Left ventricle myocardium inferior (tissue), 1 donor: ENCODE data around the gene SPTBN5. TPM values are rescaled to one million over a fixed set of nuclear protein-coding genes. Genes with fewer than 3 reads are reported as not detected.

Source experiments
- DNase-seq: peaks from one replicate; pipeline ENCODE4 v3.0.0-alpha.2; 2020
- H3K27ac ChIP-seq: fragments of 200-600 bp; replicated peaks from 2 replicates; pipeline ENCODE4 v1.8.0; 2021
- H3K27me3 ChIP-seq: fragments of 200-600 bp; 2 replicates; pipeline ENCODE4 v1.8.0; 2021; ENCODE audit warnings: low read depth
- H3K36me3 ChIP-seq: fragments of 200-600 bp; 2 replicates; pipeline ENCODE4 v1.8.0; 2021
- H3K4me1 ChIP-seq: fragments of 200-600 bp; 2 replicates; pipeline ENCODE4 v1.8.0; 2021
- H3K4me3 ChIP-seq: fragments of 200-600 bp; 2 replicates; pipeline ENCODE4 v1.8.0; 2021; ENCODE audit warnings: mild to moderate bottlenecking, moderate library complexity
- H3K9me3 ChIP-seq: fragments of 200-600 bp; replicated peaks from 2 replicates; pipeline ENCODE4 v1.8.0; 2021
- intact Hi-C: fragments of 100-400 bp; cut with micrococcal nuclease; formaldehyde crosslinking; loops from one replicate; pipeline ENCODE4 v1.11.0; 2022
- total RNA-seq: library from RNA; stranded (reverse); fragmentation: NEBNext Ultra II Directional; extraction: Animal tissue kit (Norgen Biotek cat#: 25700); gene quantifications from one replicate; pipeline ENCODE4 v1.2.1, GENCODE V29; 2021
- TF ChIP-seq, protein P1 (sequence below): fragments of 200-600 bp; IDR thresholded peaks from 2 replicates; pipeline ENCODE4 v1.8.0; 2021; ENCODE audit warnings: antibody characterized with exemption, mild to moderate bottlenecking, borderline replicate concordance
- donor health status: DM: no; HTN: yes; CAD: no; lungs with severe emphysema.

SPTBN5 gene
- total RNA-seq, 1 donor from 2014 or later: 2.7 TPM

DNA sequence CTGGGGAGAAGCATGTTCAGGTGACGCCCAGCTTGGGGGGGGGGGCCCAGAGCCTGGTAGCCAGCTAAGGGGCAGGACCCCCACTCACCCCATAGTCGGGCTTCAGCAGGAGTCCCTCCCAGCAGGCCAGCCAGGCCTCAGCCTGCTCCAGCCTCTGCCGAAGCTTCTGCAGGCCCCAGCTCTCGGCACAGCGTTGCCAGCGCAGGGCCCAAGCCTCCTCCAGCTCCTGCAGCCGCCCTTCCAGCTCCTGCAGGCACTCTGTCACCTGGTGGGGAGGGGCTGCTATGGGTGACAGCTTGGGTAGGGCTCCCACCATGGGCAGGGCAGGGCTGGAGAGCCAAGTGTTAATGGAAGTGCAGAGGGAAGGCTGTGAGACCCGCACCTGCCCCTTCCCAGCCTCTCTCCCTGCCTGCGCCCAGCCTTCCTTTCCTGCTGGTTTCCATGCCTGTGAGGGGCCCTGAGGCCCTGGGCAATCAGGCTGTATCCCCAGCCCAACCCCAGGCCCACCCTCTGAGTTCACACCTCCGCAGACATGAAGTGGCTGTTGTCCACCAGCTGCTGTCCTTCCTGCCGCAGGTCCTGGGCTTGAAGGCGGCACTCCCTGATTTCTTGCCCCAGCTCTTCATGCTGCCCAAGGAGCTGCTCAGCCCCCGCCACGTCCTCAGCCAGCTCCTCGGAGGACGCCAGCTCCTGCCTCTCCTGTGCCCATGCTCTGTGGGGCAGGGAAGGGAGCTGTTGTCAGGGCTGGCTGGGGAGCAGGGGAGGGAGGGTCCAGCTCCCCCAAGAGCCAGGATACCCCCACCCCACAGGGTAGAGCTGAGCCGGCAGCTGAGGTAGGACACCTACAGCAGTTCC, 40.9 kb downstream of the SPTBN5 start:
- intact Hi-C loops: no loop called here
- no peaks in the 10 kb centered on the region for H3K9me3 ChIP-seq
- DNase-seq: no peak
- no peak overlapping the region for H3K4me3 ChIP-seq
- H3K27me3 ChIP-seq: peaks cover 13% of the 10 kb centered on the region
- TF ChIP-seq, protein P1, sequence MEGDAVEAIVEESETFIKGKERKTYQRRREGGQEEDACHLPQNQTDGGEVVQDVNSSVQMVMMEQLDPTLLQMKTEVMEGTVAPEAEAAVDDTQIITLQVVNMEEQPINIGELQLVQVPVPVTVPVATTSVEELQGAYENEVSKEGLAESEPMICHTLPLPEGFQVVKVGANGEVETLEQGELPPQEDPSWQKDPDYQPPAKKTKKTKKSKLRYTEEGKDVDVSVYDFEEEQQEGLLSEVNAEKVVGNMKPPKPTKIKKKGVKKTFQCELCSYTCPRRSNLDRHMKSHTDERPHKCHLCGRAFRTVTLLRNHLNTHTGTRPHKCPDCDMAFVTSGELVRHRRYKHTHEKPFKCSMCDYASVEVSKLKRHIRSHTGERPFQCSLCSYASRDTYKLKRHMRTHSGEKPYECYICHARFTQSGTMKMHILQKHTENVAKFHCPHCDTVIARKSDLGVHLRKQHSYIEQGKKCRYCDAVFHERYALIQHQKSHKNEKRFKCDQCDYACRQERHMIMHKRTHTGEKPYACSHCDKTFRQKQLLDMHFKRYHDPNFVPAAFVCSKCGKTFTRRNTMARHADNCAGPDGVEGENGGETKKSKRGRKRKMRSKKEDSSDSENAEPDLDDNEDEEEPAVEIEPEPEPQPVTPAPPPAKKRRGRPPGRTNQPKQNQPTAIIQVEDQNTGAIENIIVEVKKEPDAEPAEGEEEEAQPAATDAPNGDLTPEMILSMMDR: no peak
- H3K27ac ChIP-seq: no peak overlapping the region
- peaks cover 9% of the 10 kb centered on the region for H3K36me3 ChIP-seq
- no peaks in the 10 kb centered on the region for H3K4me1 ChIP-seq

DNA sequence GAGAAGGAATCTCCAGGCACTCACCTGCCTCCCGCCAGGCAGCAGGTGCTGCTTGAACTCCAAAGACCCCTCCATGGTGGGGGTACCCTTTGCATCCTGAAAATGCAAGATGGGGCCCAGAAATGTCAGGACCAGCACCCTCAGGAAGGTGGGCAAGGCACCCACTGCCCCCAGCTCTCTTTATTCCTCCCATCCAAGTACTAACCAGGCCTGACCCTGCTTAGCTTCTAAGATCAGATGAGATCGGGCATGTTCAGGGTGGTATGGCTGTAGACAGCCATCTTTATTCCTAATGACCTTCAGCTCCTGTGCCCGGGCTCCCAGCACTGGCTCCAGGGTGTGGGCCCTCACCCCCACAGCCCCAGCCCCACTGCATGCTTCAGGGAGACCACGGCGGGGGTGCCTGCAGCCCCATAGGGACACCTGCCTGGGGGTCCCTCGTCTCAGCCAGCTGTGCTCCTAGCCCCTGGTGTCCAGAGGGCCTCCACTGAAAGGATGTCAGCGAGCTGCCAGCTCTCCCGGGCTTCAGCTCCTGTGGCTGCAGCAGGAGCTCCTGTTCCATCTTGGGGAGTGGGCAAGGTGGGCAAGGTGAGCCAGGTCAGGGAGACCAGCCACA, 42.0 kb downstream of the SPTBN5 start:
- Histone ChIP-seq H3K4me3 (no peak overlapping the region), H3K27ac (no peak overlapping the region), H3K27me3 (peaks cover 13% of the 10 kb centered on the region), H3K4me1 (no peaks in the 10 kb centered on the region), H3K9me3 (no peaks in the 10 kb centered on the region), H3K36me3 (peaks cover 20% of the 10 kb centered on the region)
- no peak for DNase-seq
- intact Hi-C loops: no loop called here
- TF ChIP-seq, protein P1: no peak

DNA sequence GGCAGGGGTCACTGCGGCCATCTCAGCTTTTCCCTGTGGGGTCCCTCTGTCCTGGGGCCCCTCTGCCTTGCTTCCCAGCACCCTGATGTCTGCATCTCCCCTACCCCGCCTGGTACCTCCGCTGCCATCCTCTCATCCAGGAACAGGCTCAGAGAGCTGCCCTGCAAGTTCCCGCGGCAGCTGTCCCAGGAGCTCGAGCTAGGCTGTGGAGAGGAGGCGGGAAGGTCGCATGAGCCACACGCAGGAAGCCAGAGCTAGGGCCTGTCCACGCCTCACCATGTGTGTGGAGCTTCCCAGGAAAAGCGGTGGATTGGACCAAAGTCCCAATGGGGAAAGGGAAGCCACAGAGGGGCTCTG, 42.7 kb downstream of the SPTBN5 start:
- Histone ChIP-seq H3K36me3 (peaks cover 28% of the 10 kb centered on the region), H3K4me3 (no peak overlapping the region), H3K27ac (no peak overlapping the region), H3K27me3 (peaks cover 13% of the 10 kb centered on the region), H3K4me1 (no peaks in the 10 kb centered on the region), H3K9me3 (no peaks in the 10 kb centered on the region)
- intact Hi-C loops: no loop called here
- TF ChIP-seq, protein P1: no peak
- DNase-seq: no peak

DNA sequence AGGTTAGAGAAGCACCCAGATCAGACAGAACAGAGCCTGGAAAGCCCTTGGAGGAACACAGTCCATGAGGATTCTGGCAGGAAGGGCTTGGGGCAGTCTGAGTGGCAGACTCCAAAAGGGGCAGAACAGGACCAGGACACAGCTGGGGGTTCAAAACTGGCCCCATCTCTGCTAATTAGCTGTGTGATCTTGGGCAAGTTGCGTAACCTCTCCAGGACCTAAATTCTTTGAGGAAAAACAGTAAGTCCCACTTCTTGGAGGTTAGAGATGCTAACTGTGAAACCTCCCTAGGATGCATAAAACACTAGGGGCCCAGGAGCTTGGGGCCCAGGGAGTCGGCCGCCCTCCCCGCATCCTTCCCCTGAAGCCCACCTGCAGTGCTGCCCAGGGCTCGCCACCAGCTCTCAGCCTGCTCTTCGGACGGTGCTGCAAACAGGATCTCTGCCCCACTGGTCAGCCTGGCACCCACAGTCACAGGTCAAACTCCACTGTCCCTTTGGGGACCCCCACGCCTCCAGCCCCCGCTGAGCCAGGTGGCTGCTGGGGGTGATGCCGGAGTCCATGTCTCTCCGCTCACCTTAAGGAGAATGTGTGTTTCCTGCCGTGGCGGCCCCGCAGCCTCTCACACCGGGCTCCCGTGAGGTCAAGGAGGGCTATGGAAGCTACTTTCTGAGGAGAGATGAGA, 43.2 kb downstream of the SPTBN5 start:
- Histone ChIP-seq H3K9me3 (no peaks in the 10 kb centered on the region), H3K27me3 (peaks cover 13% of the 10 kb centered on the region), H3K27ac (no peak overlapping the region), H3K36me3 (peaks cover 33% of the 10 kb centered on the region), H3K4me1 (no peaks in the 10 kb centered on the region), H3K4me3 (no peak overlapping the region)
- no peak for DNase-seq
- TF ChIP-seq, protein P1: no peak
- intact Hi-C loops: no loop called here

DNA sequence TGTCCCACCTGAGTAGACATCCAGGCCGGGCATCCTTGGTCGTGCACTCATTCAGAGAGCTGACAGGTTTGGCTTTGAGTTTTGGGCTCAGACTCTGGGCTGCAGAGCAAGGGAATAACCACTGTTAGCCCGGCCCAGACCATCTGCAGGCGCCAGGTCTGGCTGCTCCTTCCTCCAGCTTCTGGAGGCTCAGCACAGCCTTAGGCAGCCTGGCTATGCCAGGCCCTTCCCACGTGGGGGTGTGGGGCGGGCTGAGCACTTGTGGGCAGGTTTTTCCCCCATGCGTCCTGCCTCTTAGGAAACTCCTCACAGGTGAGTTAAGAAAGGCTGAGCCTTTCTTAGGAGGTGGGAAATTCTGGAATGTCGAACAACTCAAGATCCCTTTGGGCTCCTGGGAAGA, 44.0 kb downstream of the SPTBN5 start:
- H3K9me3 ChIP-seq: no peaks in the 10 kb centered on the region
- TF ChIP-seq, protein P1: no peak
- H3K36me3 ChIP-seq: peaks cover 39% of the 10 kb centered on the region
- intact Hi-C loops: no loop called here
- H3K4me3 ChIP-seq: no peak overlapping the region
- no peaks in the 10 kb centered on the region for H3K4me1 ChIP-seq
- peaks cover 13% of the 10 kb centered on the region for H3K27me3 ChIP-seq
- no peak overlapping the region for H3K27ac ChIP-seq
- DNase-seq: no peak
